Tibial nerve (tissue), 4 donors: ENCODE data around the gene CADPS. TPM values are rescaled to one million over a fixed set of nuclear protein-coding genes. Genes with fewer than 3 reads are reported as not detected.

Experiments
- DNase-seq, 2 donors: peaks; one replicate each; pipeline ENCODE4 v3.0.0-alpha.2; 2019; ENCODE audit warnings: low spot score in 2 of 2
- H3K27ac ChIP-seq, 4 donors: fragments of 200-600 bp; sonication (generic) in 3 of 4; one replicate each; pipeline ENCODE4 v1.5.1; 2017 to 2019; ENCODE audit warnings: mild to moderate bottlenecking in 1 of 4
- H3K27me3 ChIP-seq, 2 donors: fragments of 200-600 bp; sonication (generic) in 1 of 2; one replicate each; pipeline versions ENCODE4 v1.5.1 to v1.6.0; 2017 to 2019
- H3K36me3 ChIP-seq, 3 donors: fragments of 200-600 bp; sonication (generic); one replicate each; pipeline ENCODE4 v1.5.1; 2018 to 2019
- H3K4me1 ChIP-seq, 4 donors: fragments of 200-600 bp; sonication (generic) in 3 of 4; one replicate each; pipeline ENCODE4 v1.5.1; 2017 to 2019
- H3K4me3 ChIP-seq, 4 donors: fragments of 200-600 bp; sonication (generic) in 3 of 4; one replicate each; pipeline ENCODE4 v1.5.1; 2017 to 2019; ENCODE audit warnings: mild to moderate bottlenecking in 1 of 4, moderate library complexity in 1 of 4
- H3K9me3 ChIP-seq, 4 donors: fragments of 200-600 bp; sonication (generic) in 3 of 4; one replicate each; pipeline ENCODE4 v1.5.1; 2017 to 2019
- CTCF ChIP-seq, 5 experiments: fragments of 200-600 bp in 3 of 5; fragments of 450-650 bp in 2 of 5; sonication (generic) in 3 of 5; IDR thresholded peaks; one replicate each; pipeline ENCODE4 v1.5.1; 2016 to 2019; ENCODE audit warnings: antibody characterized with exemption in 5 of 5, mild to moderate bottlenecking in 3 of 5, moderate library complexity in 2 of 5
- EP300 ChIP-seq, 2 donors: sonication (generic); formaldehyde crosslinking; IDR thresholded peaks; one replicate each; pipeline ENCODE4 v1.6.1; 2017; ENCODE audit warnings: antibody characterized with exemption in 2 of 2, mild to moderate bottlenecking in 1 of 2
- POLR2A ChIP-seq, 2 donors: fragments of 450-650 bp; IDR thresholded peaks; one replicate each; pipeline ENCODE4 v1.6.1; 2017; ENCODE audit warnings: antibody characterized with exemption in 2 of 2, mild to moderate bottlenecking in 2 of 2, moderate library complexity in 2 of 2
- WGBS, 2 donors: methylation state at CpG; one replicate each; pipeline ENCODE4 v1.1.5; 2018; 5-methylcytosine and 5-hydroxymethylcytosine counted together
- total RNA-seq, 4 donors: library from RNA; depleted of rRNA; stranded (reverse); fragments of >200 nt; gene quantifications; one replicate each; pipeline ENCODE4 v1.1.0, GENCODE V29; 2016

CADPS gene
- total RNA-seq, 4 donors from 2014 or later = 16.2 to 16.7 TPM; not detected in 2

GRCh38 chr3:62859203-62859791 is 15.9 kb downstream of the CADPS start:
- no peak overlapping the region for H3K27ac ChIP-seq
- no peaks in the 10 kb centered on the region for H3K27me3 ChIP-seq
- H3K9me3 ChIP-seq = no peaks in the 10 kb centered on the region
- 79% methylated on average over 5 of the region's 5 CpGs for WGBS, 2 donors
- H3K4me1 ChIP-seq = no peaks in the 10 kb centered on the region
- H3K4me3 ChIP-seq = no peak overlapping the region
- no peaks in the 10 kb centered on the region for H3K36me3 ChIP-seq
- no peak for DNase-seq
- no peak for TF ChIP-seq CTCF (IDR thresholded peaks at IDR 0.05)
- no peak for TF ChIP-seq POLR2A (IDR thresholded peaks at IDR 0.05)
- no peak for TF ChIP-seq EP300 (IDR thresholded peaks at IDR 0.05)

GRCh38 chr3:62845996-62846395 is 29.2 kb downstream of the CADPS start:
- 58 to 59% methylated on average over 4 of the region's 4 CpGs for WGBS, 2 donors
- Histone ChIP-seq H3K27ac (no peak overlapping the region), H3K4me1 (no peaks in the 10 kb centered on the region), H3K4me3 (no peak overlapping the region), H3K27me3 (no peaks in the 10 kb centered on the region), H3K36me3 (no peaks in the 10 kb centered on the region), H3K9me3 (no peaks in the 10 kb centered on the region)
- no peak for TF ChIP-seq EP300 (IDR thresholded peaks at IDR 0.05)
- TF ChIP-seq CTCF (IDR thresholded peaks at IDR 0.05) = no peak
- TF ChIP-seq POLR2A (IDR thresholded peaks at IDR 0.05) = no peak
- DNase-seq = no peak

GRCh38 chr3:62843508-62843907 is 31.7 kb downstream of the CADPS start:
- H3K4me1 ChIP-seq = no peaks in the 10 kb centered on the region
- TF ChIP-seq EP300 (IDR thresholded peaks at IDR 0.05) = no peak
- no peak for TF ChIP-seq CTCF (IDR thresholded peaks at IDR 0.05)
- TF ChIP-seq POLR2A (IDR thresholded peaks at IDR 0.05) = no peak
- no peaks in the 10 kb centered on the region for H3K9me3 ChIP-seq
- no peak overlapping the region for H3K27ac ChIP-seq
- no peak overlapping the region for H3K4me3 ChIP-seq
- no peaks in the 10 kb centered on the region for H3K27me3 ChIP-seq
- no peak for DNase-seq
- 33 to 44% methylated on average over 1 of the region's 1 CpG for WGBS, 2 donors
- no peaks in the 10 kb centered on the region for H3K36me3 ChIP-seq

DNA sequence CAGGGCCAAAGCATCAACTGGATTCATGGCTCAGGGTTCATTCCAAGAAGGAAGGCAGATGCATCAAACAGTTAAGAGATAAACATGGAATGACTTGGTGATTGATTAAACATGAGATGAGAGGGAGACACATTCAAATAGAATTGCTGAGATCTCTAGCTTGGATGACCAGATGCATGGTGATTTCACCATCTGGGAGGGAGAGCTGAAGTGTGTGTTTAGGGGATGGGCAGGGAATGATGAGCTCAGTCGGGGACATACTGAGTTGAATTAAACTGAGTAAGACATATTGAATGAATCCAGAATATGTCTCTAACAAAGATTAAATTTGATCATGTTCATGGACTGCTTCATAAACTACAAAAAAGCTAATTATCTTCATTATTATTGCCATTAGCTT is 35.5 kb downstream of the CADPS start:
- no peak for TF ChIP-seq CTCF (IDR thresholded peaks at IDR 0.05)
- TF ChIP-seq EP300 (IDR thresholded peaks at IDR 0.05) = no peak
- TF ChIP-seq POLR2A (IDR thresholded peaks at IDR 0.05) = no peak
- Histone ChIP-seq H3K4me3 (no peak overlapping the region), H3K4me1 (peaks cover 0 to 9% (median 0%) of the 10 kb centered on the region in 4 donors), H3K9me3 (no peaks in the 10 kb centered on the region), H3K36me3 (no peaks in the 10 kb centered on the region), H3K27me3 (no peaks in the 10 kb centered on the region), H3K27ac (no peak overlapping the region)
- DNase-seq = no peak
- 69 to 83% methylated on average over 1 of the region's 1 CpG for WGBS, 2 donors

GRCh38 chr3:62837145-62837787 is 38.0 kb downstream of the CADPS start:
- H3K27me3 ChIP-seq = no peaks in the 10 kb centered on the region
- H3K4me3 ChIP-seq = no peak overlapping the region
- 73 to 77% methylated on average over 6 of the region's 6 CpGs for WGBS, 2 donors
- H3K27ac ChIP-seq = no peak overlapping the region
- DNase-seq = no peak
- H3K36me3 ChIP-seq = no peaks in the 10 kb centered on the region
- peaks cover 0 to 9% (median 0%) of the 10 kb centered on the region in 4 donors for H3K4me1 ChIP-seq
- TF ChIP-seq EP300 (IDR thresholded peaks at IDR 0.05) (no peak), POLR2A (IDR thresholded peaks at IDR 0.05) (no peak)
- no peaks in the 10 kb centered on the region for H3K9me3 ChIP-seq
